ENCODE results near the gene BARHL2.

BARHL2 gene

GRCh38 chr1:90716552-90717355 is at the start of gene BARHL2:
BARHL2 (minus strand) TSS chr1:90717302; CDS start chr1:90717195, 107 bp downstream.
- DNase-seq (ENCODE audit: low spot score) = peak; percentile 9

GRCh38 chr1:90763930-90764329 is 46.8 kb upstream of the BARHL2 start:
- DNase-seq (ENCODE audit: low spot score) = no peak

- DNase-seq (ENCODE audit: low spot score) = no peak
Measured at GRCh38 chr1:90763506-90763905, 46.4 kb upstream of the BARHL2 start.

- no peak for DNase-seq (ENCODE audit: low spot score)
Measured at GRCh38 chr1:90761781-90762589, 44.9 kb upstream of the BARHL2 start.

- no peak for DNase-seq (ENCODE audit: low spot score)
Measured at GRCh38 chr1:90761156-90761555, 44.1 kb upstream of the BARHL2 start.

GRCh38 chr1:90753556-90753955 is 36.5 kb upstream of the BARHL2 start:
- DNase-seq (ENCODE audit: low spot score) = no peak

- DNase-seq (ENCODE audit: low spot score) = no peak
Measured at GRCh38 chr1:90748668-90749067, 31.6 kb upstream of the BARHL2 start.

GRCh38 chr1:90746857-90747256 is 29.8 kb upstream of the BARHL2 start:
- no peak for DNase-seq (ENCODE audit: low spot score)

- no peak for DNase-seq (ENCODE audit: low spot score)
Measured at GRCh38 chr1:90745972-90746371, 28.9 kb upstream of the BARHL2 start.

GRCh38 chr1:90732136-90732535 is 15.0 kb upstream of the BARHL2 start:
- DNase-seq (ENCODE audit: low spot score) = no peak

GRCh38 chr1:90731382-90732050 is 14.4 kb upstream of the BARHL2 start:
- DNase-seq (ENCODE audit: low spot score) = no peak

GRCh38 chr1:90730243-90731022 is 13.3 kb upstream of the BARHL2 start:
- peak; percentile 12 for DNase-seq (ENCODE audit: low spot score)

- peak; percentile 12 for DNase-seq (ENCODE audit: low spot score)
Measured at GRCh38 chr1:90729504-90730242, 12.6 kb upstream of the BARHL2 start.

- DNase-seq (ENCODE audit: low spot score) = peak; percentile 5
Measured at GRCh38 chr1:90728502-90729287, 11.6 kb upstream of the BARHL2 start.

- DNase-seq (ENCODE audit: low spot score) = no peak
Measured at GRCh38 chr1:90727917-90728501, 10.9 kb upstream of the BARHL2 start.

- no peak for DNase-seq (ENCODE audit: low spot score)
Measured at GRCh38 chr1:90726986-90727480, 9.9 kb upstream of the BARHL2 start.

- peak; percentile 14 for DNase-seq (ENCODE audit: low spot score)
Measured at GRCh38 chr1:90726425-90726985, 9.4 kb upstream of the BARHL2 start.

- peak; percentile 27 for DNase-seq (ENCODE audit: low spot score)
Measured at GRCh38 chr1:90725657-90726424, 8.7 kb upstream of the BARHL2 start.

Data from AG08396 (cell line).